ENCODE results near the gene TRDN. TPM values are rescaled to one million over a fixed set of nuclear protein-coding genes. Genes with fewer than 3 reads are reported as not detected.

Gene TRDN
- total RNA-seq, 1 donor from 2014 or later, result 0.06 TPM

GRCh38 chr6:123509112-123509511 is 127.6 kb downstream of the TRDN start:
- no peak overlapping the region for H3K4me2 ChIP-seq
- peak overlapping the region; percentile 2 for H2AFZ ChIP-seq (replicated peaks)
- no peaks in the 10 kb centered on the region for H3K79me2 ChIP-seq (ENCODE audit: low read depth)
- TF ChIP-seq EZH2 (IDR thresholded peaks at IDR 0.05), result no peak
- no peak for TF ChIP-seq CTCF (IDR thresholded peaks at IDR 0.05)
- TF ChIP-seq EZH2phosphoT487 (IDR thresholded peaks at IDR 0.05), result no peak
- no peak overlapping the region for H3K27ac ChIP-seq
- Mint-ChIP-seq H3K27me3 (ENCODE audit: insufficient read depth, low read depth) (no peaks in the 10 kb centered on the region), H3K9me3 (no peaks in the 10 kb centered on the region), H3K36me3 (no peaks in the 10 kb centered on the region), H3K4me3 (no peak overlapping the region), H3K4me1 (no peaks in the 10 kb centered on the region), H3K27ac (no peak overlapping the region)
- H3K9ac ChIP-seq, result no peak overlapping the region
- no peaks in the 10 kb centered on the region for H3K4me1 ChIP-seq
- H4K20me1 ChIP-seq (ENCODE audit: low read depth), result no peaks in the 10 kb centered on the region
- no peaks in the 10 kb centered on the region for H3K36me3 ChIP-seq
- H3K9me3 ChIP-seq (ENCODE audit: low read depth), result no peaks in the 10 kb centered on the region
- H3K4me3 ChIP-seq, result no peak overlapping the region
- H3K27me3 ChIP-seq, result no peaks in the 10 kb centered on the region
- DNase-seq (ENCODE audit: low spot score), result no peak
- no peaks in the 10 kb centered on the region for H3F3A ChIP-seq (ENCODE audit: low read depth)

DNA sequence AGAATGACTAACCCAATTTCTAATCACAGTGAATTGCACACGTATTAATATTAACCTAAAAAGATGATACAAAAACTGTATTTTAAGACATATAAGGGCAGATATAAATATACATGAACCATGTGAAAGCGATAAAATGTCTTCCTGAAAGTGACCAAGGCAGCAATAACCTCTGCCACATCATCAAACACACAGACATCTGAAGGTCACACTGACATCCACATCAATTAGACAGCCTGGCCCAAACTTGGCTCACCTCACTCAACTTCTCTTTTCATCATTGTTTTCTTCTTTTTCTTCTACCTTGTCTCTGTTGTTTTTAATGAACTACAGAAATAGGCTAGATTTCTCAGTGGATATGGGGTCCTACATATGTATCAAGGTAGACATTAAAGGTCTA is 128.5 kb downstream of the TRDN start:
- Histone ChIP-seq H3K4me1 (peaks cover 5% of the 10 kb centered on the region), H3K36me3 (no peaks in the 10 kb centered on the region), H2AFZ (replicated peaks) (no peak overlapping the region), H3K4me2 (no peak overlapping the region), H3K9ac (no peak overlapping the region), H3F3A (ENCODE audit: low read depth) (no peaks in the 10 kb centered on the region), H3K27ac (no peak overlapping the region), H3K79me2 (ENCODE audit: low read depth) (no peaks in the 10 kb centered on the region), H4K20me1 (ENCODE audit: low read depth) (no peaks in the 10 kb centered on the region), H3K9me3 (ENCODE audit: low read depth) (no peaks in the 10 kb centered on the region), H3K27me3 (no peaks in the 10 kb centered on the region), H3K4me3 (no peak overlapping the region)
- no peak for TF ChIP-seq CTCF (IDR thresholded peaks at IDR 0.05)
- TF ChIP-seq EZH2 (IDR thresholded peaks at IDR 0.05), result no peak
- no peak for TF ChIP-seq EZH2phosphoT487 (IDR thresholded peaks at IDR 0.05)
- Mint-ChIP-seq H3K9me3 (no peaks in the 10 kb centered on the region), H3K4me3 (no peak overlapping the region), H3K27me3 (ENCODE audit: insufficient read depth, low read depth) (no peaks in the 10 kb centered on the region), H3K27ac (no peak overlapping the region), H3K4me1 (no peaks in the 10 kb centered on the region), H3K36me3 (no peaks in the 10 kb centered on the region)
- DNase-seq (ENCODE audit: low spot score), result no peak

GRCh38 chr6:123507582-123507981 is 129.2 kb downstream of the TRDN start:
- Mint-ChIP-seq H3K36me3 (no peaks in the 10 kb centered on the region), H3K4me3 (no peak overlapping the region), H3K27ac (no peak overlapping the region), H3K9me3 (no peaks in the 10 kb centered on the region), H3K4me1 (no peaks in the 10 kb centered on the region), H3K27me3 (ENCODE audit: insufficient read depth, low read depth) (no peaks in the 10 kb centered on the region)
- Histone ChIP-seq H3K4me3 (no peak overlapping the region), H3K36me3 (no peaks in the 10 kb centered on the region), H3F3A (ENCODE audit: low read depth) (no peaks in the 10 kb centered on the region), H3K79me2 (ENCODE audit: low read depth) (no peaks in the 10 kb centered on the region), H2AFZ (replicated peaks) (no peak overlapping the region), H3K4me2 (no peak overlapping the region), H3K4me1 (peaks cover 5% of the 10 kb centered on the region), H4K20me1 (ENCODE audit: low read depth) (no peaks in the 10 kb centered on the region), H3K9ac (no peak overlapping the region), H3K9me3 (ENCODE audit: low read depth) (no peaks in the 10 kb centered on the region), H3K27me3 (no peaks in the 10 kb centered on the region), H3K27ac (no peak overlapping the region)
- no peak for TF ChIP-seq EZH2phosphoT487 (IDR thresholded peaks at IDR 0.05)
- no peak for TF ChIP-seq EZH2 (IDR thresholded peaks at IDR 0.05)
- DNase-seq (ENCODE audit: low spot score), result no peak

DNA sequence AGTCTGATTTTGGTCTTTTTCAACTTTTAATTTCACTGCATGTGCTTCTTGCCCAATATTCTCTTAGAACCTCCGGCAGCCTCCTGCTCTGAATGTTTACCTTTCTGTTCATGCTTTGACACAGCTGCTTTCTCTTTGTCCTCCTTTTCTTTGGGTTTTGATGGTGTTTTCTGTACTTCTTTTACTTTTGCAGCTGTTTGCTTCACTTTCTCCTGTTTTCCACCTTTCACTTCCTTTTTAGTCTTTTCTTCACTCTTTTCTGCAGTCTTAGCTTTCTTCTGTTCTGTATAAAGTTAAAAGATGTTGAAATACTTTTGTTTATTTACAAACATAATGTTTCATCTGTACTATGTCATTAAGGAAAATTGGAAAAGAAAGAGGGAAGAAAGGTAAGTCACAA is 133.1 kb downstream of the TRDN start:
- no peak overlapping the region for H3K9ac ChIP-seq
- no peak overlapping the region for H3K4me3 Mint-ChIP-seq
- H3K4me1 ChIP-seq, result peaks cover 5% of the 10 kb centered on the region
- no peak for DNase-seq (ENCODE audit: low spot score)
- no peaks in the 10 kb centered on the region for H3K27me3 ChIP-seq
- no peaks in the 10 kb centered on the region for H3K4me1 Mint-ChIP-seq
- no peaks in the 10 kb centered on the region for H4K20me1 ChIP-seq (ENCODE audit: low read depth)
- no peaks in the 10 kb centered on the region for H3K36me3 ChIP-seq
- H3K27me3 Mint-ChIP-seq (ENCODE audit: insufficient read depth, low read depth), result peaks cover 3% of the 10 kb centered on the region
- no peaks in the 10 kb centered on the region for H3F3A ChIP-seq (ENCODE audit: low read depth)
- H3K4me3 ChIP-seq, result no peak overlapping the region
- H2AFZ ChIP-seq (replicated peaks), result peak overlapping the region; percentile 81
- TF ChIP-seq CTCF (IDR thresholded peaks at IDR 0.05) (no peak), EZH2phosphoT487 (IDR thresholded peaks at IDR 0.05) (no peak), EZH2 (IDR thresholded peaks at IDR 0.05) (no peak)
- no peaks in the 10 kb centered on the region for H3K9me3 Mint-ChIP-seq
- H3K79me2 ChIP-seq (ENCODE audit: low read depth), result no peaks in the 10 kb centered on the region
- no peaks in the 10 kb centered on the region for H3K36me3 Mint-ChIP-seq
- H3K27ac ChIP-seq, result no peak overlapping the region
- H3K4me2 ChIP-seq, result no peak overlapping the region
- H3K9me3 ChIP-seq (ENCODE audit: low read depth), result no peaks in the 10 kb centered on the region
- H3K27ac Mint-ChIP-seq, result no peak overlapping the region
